Measurements from ENCODE around the gene TM7SF2. TPM values are rescaled to one million over a fixed set of nuclear protein-coding genes. Genes with fewer than 3 reads are reported as not detected.

TM7SF2 gene
- total and polyA plus RNA-seq, 10 donors, result 8.9 to 29.7 (median 14.3) TPM

GRCh38 chr11:65114538-65115171 lies 3.0 kb downstream of the TM7SF2 start:
- Histone ChIP-seq H3K4me3 (no peak overlapping the region), H3K27me3 (replicated peaks in 1 of 7) (no peaks in the 10 kb centered on the region), H3K9me3 (no peaks in the 10 kb centered on the region), H3K36me3 (peaks cover 0 to 42% (median 28%) of the 10 kb centered on the region in 6 donors), H3K27ac (no peak overlapping the region), H3K4me1 (peaks cover 43 to 93% (median 71%) of the 10 kb centered on the region in 6 donors)
- peak; percentile 72 for DNase-seq
- intact Hi-C loops (cut with DNase I; ENCODE audit: low total_unique reads), result loop anchor here (5.0 kb wide), 1 partner anchor 68 kb away; the partner anchor contains the start of gene CAPN1
- TF ChIP-seq POLR2AphosphoS5 (IDR thresholded peaks at IDR 0.05), result peak in 2 of 3 donors; percentile 19 to 55
- no peak for TF ChIP-seq CTCF (IDR thresholded peaks at IDR 0.05 in 8 of 11, conservative IDR thresholded peaks at IDR 0.05 in 3 of 11)
- 78 to 97% (median 93%) methylated on average over 8 to 11 of the region's 11 CpGs for WGBS, 5 donors

- WGBS, 5 donors, result 92 to 96% (median 93%) methylated on average over 14 to 21 of the region's 21 CpGs
- Histone ChIP-seq H3K27ac (no peak overlapping the region), H3K4me1 (peaks cover 37 to 93% (median 72%) of the 10 kb centered on the region in 6 donors), H3K9me3 (no peaks in the 10 kb centered on the region), H3K36me3 (peaks cover 0 to 47% (median 33%) of the 10 kb centered on the region in 6 donors), H3K27me3 (replicated peaks in 1 of 7) (no peaks in the 10 kb centered on the region), H3K4me3 (peak overlapping the region in 1 of 8 donors; percentile 92)
- DNase-seq, result peak; percentile 80
- intact Hi-C loops (cut with DNase I; ENCODE audit: low total_unique reads), result loop anchor here (5.0 kb wide), 1 partner anchor 67 kb away; the partner anchor contains the start of gene CAPN1
- peak in 1 of 3 donors; percentile 45 for TF ChIP-seq POLR2AphosphoS5 (IDR thresholded peaks at IDR 0.05)
- TF ChIP-seq CTCF (IDR thresholded peaks at IDR 0.05 in 8 of 11, conservative IDR thresholded peaks at IDR 0.05 in 3 of 11), result no peak
Observed at GRCh38 chr11:65115361-65116082, 3.9 kb downstream of the TM7SF2 start.

- H3K27ac ChIP-seq, result peak overlapping the region; percentile 79 to 98 (median 88)
- H3K9me3 ChIP-seq, result no peaks in the 10 kb centered on the region
- peaks cover 0 to 56% (median 38%) of the 10 kb centered on the region in 6 donors for H3K36me3 ChIP-seq
- peaks cover 34 to 93% (median 72%) of the 10 kb centered on the region in 6 donors for H3K4me1 ChIP-seq
- peak; percentile 89 for DNase-seq
- peak overlapping the region; percentile 77 to 99 (median 93) for H3K4me3 ChIP-seq
- TF ChIP-seq POLR2A (IDR thresholded peaks at IDR 0.05) (no peak), CTCF (IDR thresholded peaks at IDR 0.05 in 8 of 11, conservative IDR thresholded peaks at IDR 0.05 in 3 of 11) (no peak), POLR2AphosphoS5 (IDR thresholded peaks at IDR 0.05) (peak in 2 of 3 donors; percentile 25)
- intact Hi-C loops (cut with DNase I; ENCODE audit: low total_unique reads), result loop anchor here (5.0 kb wide), 1 partner anchor 66 kb away; the partner anchor contains the start of gene CAPN1
- WGBS, 5 donors, result 23 to 57% (median 25%) methylated on average over 17 to 68 of the region's 68 CpGs
- no peaks in the 10 kb centered on the region for H3K27me3 ChIP-seq (replicated peaks in 1 of 7)
Observed at GRCh38 chr11:65116370-65117205, 4.9 kb downstream of the TM7SF2 start.

Measured in spleen (tissue), 11 donors.